SK-N-SH treated with all-trans-retinoic acid at 6 μM for 48 hours (cell line): ENCODE results near the gene CRYBG1.

Source experiments
- ATAC-seq: fragments of 200-7000 bp; cut with Tn5 transposase; 3 replicates; pipeline ENCODE4 v1.9.1; 2020; ENCODE audit warnings: mild to moderate bottlenecking, moderate library complexity
- BACH2 ChIP-seq: fragments of 250-450 bp; sonication (Bioruptor Pico); IDR thresholded peaks from 2 replicates; pipeline ENCODE4 v1.9.0; 2021; ENCODE audit warnings: mild to moderate bottlenecking, borderline replicate concordance
- CSDC2 ChIP-seq: fragments of 250-450 bp; sonication (Bioruptor Pico); IDR thresholded peaks from 2 replicates; pipeline ENCODE4 v1.5.0; 2020; ENCODE audit warnings: mild to moderate bottlenecking, moderate library complexity
- ESRRG ChIP-seq: fragments of 250-450 bp; sonication (Bioruptor Pico); IDR thresholded peaks from 2 replicates; pipeline ENCODE4 v1.6.1; 2021; ENCODE audit warnings: mild to moderate bottlenecking
- GLIS3 ChIP-seq: fragments of 250-450 bp; sonication (Bioruptor Pico); IDR thresholded peaks from 2 replicates; pipeline ENCODE4 v1.5.0; 2020; ENCODE audit warnings: mild to moderate bottlenecking, moderate library complexity
- OSR1 ChIP-seq: fragments of 250-450 bp; sonication (Bioruptor Pico); IDR thresholded peaks from 2 replicates; pipeline ENCODE4 v1.8.0; 2022; ENCODE audit warnings: moderate library complexity, mild to moderate bottlenecking, inconsistent platforms
- PATZ1 ChIP-seq: fragments of 250-450 bp; sonication (Bioruptor Pico); IDR thresholded peaks from 2 replicates; pipeline ENCODE4 v1.8.0; 2020; ENCODE audit warnings: mild to moderate bottlenecking, moderate library complexity, borderline replicate concordance
- PPARA ChIP-seq: fragments of 250-450 bp; sonication (Bioruptor Pico); IDR thresholded peaks from 2 replicates; pipeline ENCODE4 v1.5.0; 2020; ENCODE audit warnings: mild to moderate bottlenecking, borderline replicate concordance
- RARB ChIP-seq: fragments of 250-450 bp; sonication (Bioruptor Pico); IDR thresholded peaks from 2 replicates; pipeline ENCODE4 v1.8.0; 2021; ENCODE audit warnings: mild to moderate bottlenecking, moderate library complexity
- SNAI2 ChIP-seq: fragments of 250-450 bp; sonication (Bioruptor Pico); IDR thresholded peaks from 2 replicates; pipeline ENCODE4 v1.5.0; 2020; ENCODE audit warnings: mild to moderate bottlenecking, moderate library complexity
- TCF4 ChIP-seq: fragments of 250-450 bp; sonication (Bioruptor Pico); IDR thresholded peaks from 2 replicates; pipeline ENCODE4 v1.8.0; 2021; ENCODE audit warnings: mild to moderate bottlenecking, moderate library complexity, borderline replicate concordance
- TOX ChIP-seq: fragments of 250-450 bp; sonication (Bioruptor Pico); IDR thresholded peaks from 2 replicates; pipeline ENCODE4 v1.8.0; 2021; ENCODE audit warnings: mild to moderate bottlenecking, moderate library complexity, borderline replicate concordance
- ZFP3 ChIP-seq: fragments of 250-450 bp; sonication (Bioruptor Pico); IDR thresholded peaks from 2 replicates; pipeline ENCODE4 v1.5.0; 2020; ENCODE audit warnings: mild to moderate bottlenecking, moderate library complexity
- ZFP30 ChIP-seq: fragments of 450-650 bp; formaldehyde crosslinking; IDR thresholded peaks from 2 replicates; pipeline ENCODE4 v1.5.0; 2022; ENCODE audit warnings: mild to moderate bottlenecking, moderate library complexity
- ZNF565 ChIP-seq: fragments of 450-650 bp; formaldehyde crosslinking; conservative IDR thresholded peaks from 2 replicates; pipeline ENCODE4 v1.5.0; 2020; ENCODE audit warnings: low read depth, mild to moderate bottlenecking, moderate library complexity
- ZNF70 ChIP-seq: fragments of 450-650 bp; formaldehyde crosslinking; IDR thresholded peaks from 2 replicates; pipeline ENCODE4 v1.5.0; 2020; ENCODE audit warnings: mild to moderate bottlenecking, moderate library complexity
- TF ChIP-seq, protein P1 (sequence below): fragments of 250-450 bp; sonication (Bioruptor Pico); IDR thresholded peaks from 2 replicates; pipeline ENCODE4 v1.5.0; 2020; ENCODE audit warnings: mild to moderate bottlenecking, moderate library complexity
- TF ChIP-seq, protein P2 (sequence below): fragments of 250-450 bp; sonication (Bioruptor Pico); IDR thresholded peaks from 2 replicates; pipeline ENCODE4 v1.5.1; 2021; ENCODE audit warnings: mild to moderate bottlenecking, moderate library complexity
- TF ChIP-seq, protein P3 (sequence below): fragments of 250-450 bp; sonication (Bioruptor Pico); IDR thresholded peaks from 2 replicates; pipeline ENCODE4 v1.5.1; 2020; ENCODE audit warnings: low read depth, mild to moderate bottlenecking, moderate library complexity

The CRYBG1 gene

GRCh38 chr6:106520711-106521401, 160.3 kb downstream of the CRYBG1 start:
- no peak for ATAC-seq
- TF ChIP-seq ZFP3 (CRISPR knock-in tag) (no peak), OSR1 (CRISPR knock-in tag) (no peak), ZNF70 (no peak), PATZ1 (CRISPR knock-in tag) (no peak), TCF4 (CRISPR knock-in tag) (no peak), TOX (CRISPR knock-in tag) (no peak), GLIS3 (CRISPR knock-in tag) (no peak), RARB (CRISPR knock-in tag) (no peak), ZFP30 (no peak), ZNF565 (CRISPR knock-in tag) (no peak), SNAI2 (CRISPR knock-in tag) (no peak), ESRRG (CRISPR knock-in tag) (no peak), PPARA (CRISPR knock-in tag) (no peak), CSDC2 (CRISPR knock-in tag) (no peak), BACH2 (CRISPR knock-in tag) (no peak)
- TF ChIP-seq, protein P1, sequence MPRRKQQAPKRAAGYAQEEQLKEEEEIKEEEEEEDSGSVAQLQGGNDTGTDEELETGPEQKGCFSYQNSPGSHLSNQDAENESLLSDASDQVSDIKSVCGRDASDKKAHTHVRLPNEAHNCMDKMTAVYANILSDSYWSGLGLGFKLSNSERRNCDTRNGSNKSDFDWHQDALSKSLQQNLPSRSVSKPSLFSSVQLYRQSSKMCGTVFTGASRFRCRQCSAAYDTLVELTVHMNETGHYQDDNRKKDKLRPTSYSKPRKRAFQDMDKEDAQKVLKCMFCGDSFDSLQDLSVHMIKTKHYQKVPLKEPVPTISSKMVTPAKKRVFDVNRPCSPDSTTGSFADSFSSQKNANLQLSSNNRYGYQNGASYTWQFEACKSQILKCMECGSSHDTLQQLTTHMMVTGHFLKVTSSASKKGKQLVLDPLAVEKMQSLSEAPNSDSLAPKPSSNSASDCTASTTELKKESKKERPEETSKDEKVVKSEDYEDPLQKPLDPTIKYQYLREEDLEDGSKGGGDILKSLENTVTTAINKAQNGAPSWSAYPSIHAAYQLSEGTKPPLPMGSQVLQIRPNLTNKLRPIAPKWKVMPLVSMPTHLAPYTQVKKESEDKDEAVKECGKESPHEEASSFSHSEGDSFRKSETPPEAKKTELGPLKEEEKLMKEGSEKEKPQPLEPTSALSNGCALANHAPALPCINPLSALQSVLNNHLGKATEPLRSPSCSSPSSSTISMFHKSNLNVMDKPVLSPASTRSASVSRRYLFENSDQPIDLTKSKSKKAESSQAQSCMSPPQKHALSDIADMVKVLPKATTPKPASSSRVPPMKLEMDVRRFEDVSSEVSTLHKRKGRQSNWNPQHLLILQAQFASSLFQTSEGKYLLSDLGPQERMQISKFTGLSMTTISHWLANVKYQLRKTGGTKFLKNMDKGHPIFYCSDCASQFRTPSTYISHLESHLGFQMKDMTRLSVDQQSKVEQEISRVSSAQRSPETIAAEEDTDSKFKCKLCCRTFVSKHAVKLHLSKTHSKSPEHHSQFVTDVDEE (CRISPR knock-in tag), result no peak
- TF ChIP-seq, protein P2, sequence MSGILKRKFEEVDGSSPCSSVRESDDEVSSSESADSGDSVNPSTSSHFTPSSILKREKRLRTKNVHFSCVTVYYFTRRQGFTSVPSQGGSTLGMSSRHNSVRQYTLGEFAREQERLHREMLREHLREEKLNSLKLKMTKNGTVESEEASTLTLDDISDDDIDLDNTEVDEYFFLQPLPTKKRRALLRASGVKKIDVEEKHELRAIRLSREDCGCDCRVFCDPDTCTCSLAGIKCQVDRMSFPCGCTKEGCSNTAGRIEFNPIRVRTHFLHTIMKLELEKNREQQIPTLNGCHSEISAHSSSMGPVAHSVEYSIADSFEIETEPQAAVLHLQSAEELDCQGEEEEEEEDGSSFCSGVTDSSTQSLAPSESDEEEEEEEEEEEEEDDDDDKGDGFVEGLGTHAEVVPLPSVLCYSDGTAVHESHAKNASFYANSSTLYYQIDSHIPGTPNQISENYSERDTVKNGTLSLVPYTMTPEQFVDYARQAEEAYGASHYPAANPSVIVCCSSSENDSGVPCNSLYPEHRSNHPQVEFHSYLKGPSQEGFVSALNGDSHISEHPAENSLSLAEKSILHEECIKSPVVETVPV (CRISPR knock-in tag), result no peak
- TF ChIP-seq, protein P3, sequence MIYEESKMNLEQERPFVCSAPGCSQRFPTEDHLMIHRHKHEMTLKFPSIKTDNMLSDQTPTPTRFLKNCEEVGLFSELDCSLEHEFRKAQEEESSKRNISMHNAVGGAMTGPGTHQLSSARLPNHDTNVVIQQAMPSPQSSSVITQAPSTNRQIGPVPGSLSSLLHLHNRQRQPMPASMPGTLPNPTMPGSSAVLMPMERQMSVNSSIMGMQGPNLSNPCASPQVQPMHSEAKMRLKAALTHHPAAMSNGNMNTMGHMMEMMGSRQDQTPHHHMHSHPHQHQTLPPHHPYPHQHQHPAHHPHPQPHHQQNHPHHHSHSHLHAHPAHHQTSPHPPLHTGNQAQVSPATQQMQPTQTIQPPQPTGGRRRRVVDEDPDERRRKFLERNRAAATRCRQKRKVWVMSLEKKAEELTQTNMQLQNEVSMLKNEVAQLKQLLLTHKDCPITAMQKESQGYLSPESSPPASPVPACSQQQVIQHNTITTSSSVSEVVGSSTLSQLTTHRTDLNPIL (CRISPR knock-in tag), result no peak

- no peak for ATAC-seq
- no peak for TF ChIP-seq CSDC2 (CRISPR knock-in tag)
- no peak for TF ChIP-seq ZNF565 (CRISPR knock-in tag)
- TF ChIP-seq ESRRG (CRISPR knock-in tag), result no peak
- TF ChIP-seq PATZ1 (CRISPR knock-in tag), result no peak
- TF ChIP-seq ZNF70, result no peak
- no peak for TF ChIP-seq ZFP3 (CRISPR knock-in tag)
Observed at GRCh38 chr6:106522562-106523250, 162.2 kb downstream of the CRYBG1 start.
